Subcutaneous abdominal adipose tissue (tissue), 5 donors: Measurements from ENCODE around the gene C16orf96.

Experiments
- H3K27ac ChIP-seq: one replicate; pipeline ENCODE4 v1.7.0; 2013; ENCODE audit warnings: low read depth, mild to moderate bottlenecking, inconsistent platforms, low read length, moderate library complexity
- H3K27me3 ChIP-seq, 5 donors: one replicate each; pipeline ENCODE4 v1.7.0; 2013; ENCODE audit warnings: low read length in 5 of 5, inconsistent platforms in 1 of 5; ENCODE audit not compliant: control insufficient read depth in 5 of 5, insufficient read depth in 4 of 5
- H3K36me3 ChIP-seq, 5 donors: one replicate each; pipeline ENCODE4 v1.7.0; 2013; ENCODE audit warnings: low read length in 5 of 5; ENCODE audit not compliant: control insufficient read depth in 5 of 5, insufficient read depth in 5 of 5
- H3K4me1 ChIP-seq, 5 donors: one replicate each; pipeline ENCODE4 v1.7.0; 2013; ENCODE audit warnings: low read length in 5 of 5, mild to moderate bottlenecking in 3 of 5, moderate library complexity in 1 of 5; ENCODE audit not compliant: control insufficient read depth in 5 of 5, insufficient read depth in 5 of 5
- H3K4me3 ChIP-seq, 5 donors: one replicate each; pipeline ENCODE4 v1.7.0; 2013; ENCODE audit warnings: low read length in 5 of 5, low read depth in 1 of 5
- H3K9ac ChIP-seq, 5 donors: one replicate each; pipeline ENCODE4 v1.7.0; 2013; ENCODE audit warnings: low read length in 5 of 5, mild to moderate bottlenecking in 4 of 5, moderate library complexity in 3 of 5
- H3K9me3 ChIP-seq, 5 donors: one replicate each; pipeline ENCODE4 v1.7.0; 2013; ENCODE audit warnings: low read length in 5 of 5; ENCODE audit not compliant: control insufficient read depth in 5 of 5
- donor health status: healthy.
- donor health status: healthy.
- donor health status: healthy.
- donor health status: healthy.
- donor health status: healthy.

The C16orf96 gene

DNA sequence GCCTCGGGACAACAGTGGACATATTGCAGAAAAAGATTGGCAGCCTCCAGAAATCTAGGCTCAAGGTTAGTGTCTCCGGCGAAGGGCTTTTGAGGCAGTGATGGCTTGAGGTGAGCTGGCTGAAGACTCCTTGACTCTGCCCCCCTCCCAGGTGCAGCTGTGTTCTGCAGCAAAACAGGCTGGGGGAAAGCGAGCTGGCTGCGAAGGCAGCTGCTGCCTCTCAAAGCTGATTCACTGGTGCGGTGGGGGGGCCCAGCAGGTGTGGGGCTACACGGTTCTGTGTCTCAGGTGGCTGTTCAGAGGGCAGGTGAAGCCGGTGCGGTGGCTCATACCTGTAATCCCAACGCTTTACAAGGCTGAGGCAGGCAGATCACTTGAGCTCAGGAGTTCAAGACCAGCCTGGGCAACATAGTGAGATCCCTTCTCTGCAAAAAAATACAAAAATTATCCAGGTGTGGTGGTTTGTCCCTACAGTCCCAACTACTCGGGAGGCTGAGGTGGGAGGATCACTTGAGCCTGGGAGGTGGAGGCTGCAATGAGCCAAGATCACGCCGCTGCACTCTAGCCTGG lies 22.9 kb downstream of the C16orf96 start:
- Histone ChIP-seq H3K36me3 (no peaks in the 10 kb centered on the region), H3K4me3 (no peak overlapping the region), H3K27me3 (peaks cover 0 to 4% (median 0%) of the 10 kb centered on the region in 5 donors), H3K27ac (no peak overlapping the region), H3K4me1 (no peaks in the 10 kb centered on the region), H3K9ac (no peak overlapping the region), H3K9me3 (no peaks in the 10 kb centered on the region)

DNA sequence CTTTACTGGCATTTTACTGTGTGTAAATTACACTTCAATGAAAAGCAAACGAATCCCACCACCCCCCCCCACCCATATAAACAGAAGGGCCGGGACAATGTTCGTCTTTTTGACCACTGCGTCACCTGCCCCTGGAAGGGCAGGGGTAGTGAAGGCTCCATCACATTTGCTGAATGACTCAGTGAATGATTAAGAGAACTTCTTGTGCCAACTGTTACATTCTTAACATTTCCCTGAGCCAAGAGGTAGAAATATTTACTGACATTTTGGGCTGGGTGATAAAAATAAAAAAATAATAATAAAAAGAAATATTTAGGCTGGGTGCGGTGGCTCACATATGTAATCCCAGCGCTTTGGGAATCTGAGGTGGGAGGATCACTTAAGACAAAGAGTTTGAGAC lies 24.1 kb downstream of the C16orf96 start:
- Histone ChIP-seq H3K27ac (no peak overlapping the region), H3K36me3 (no peaks in the 10 kb centered on the region), H3K4me3 (no peak overlapping the region), H3K27me3 (peaks cover 0 to 3% (median 0%) of the 10 kb centered on the region in 5 donors), H3K9me3 (no peaks in the 10 kb centered on the region), H3K4me1 (no peaks in the 10 kb centered on the region), H3K9ac (no peak overlapping the region)

DNA sequence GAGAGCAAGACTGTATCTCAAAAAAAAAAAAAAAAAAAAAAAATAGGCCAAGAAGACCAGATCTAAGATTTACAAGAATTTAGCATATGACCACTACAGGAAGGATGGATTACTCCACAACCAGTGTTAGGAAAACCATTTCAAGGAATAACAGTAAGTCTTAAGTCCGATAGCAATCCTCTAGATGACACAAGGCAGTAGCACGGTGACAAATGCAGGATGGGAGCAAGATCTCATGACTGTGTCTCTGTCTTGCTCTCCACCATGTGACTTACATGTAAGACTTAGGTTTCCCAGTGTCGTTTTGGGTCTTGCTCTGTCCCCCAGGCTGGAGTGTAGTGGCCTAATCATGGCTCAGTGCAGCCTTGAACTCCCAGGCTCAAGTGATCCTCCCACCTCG lies 27.8 kb downstream of the C16orf96 start:
- no peak overlapping the region for H3K4me3 ChIP-seq
- H3K9me3 ChIP-seq: peaks cover 0 to 8% (median 7%) of the 10 kb centered on the region in 5 donors
- H3K27me3 ChIP-seq: peaks cover 0 to 10% (median 3%) of the 10 kb centered on the region in 5 donors
- H3K9ac ChIP-seq: no peak overlapping the region
- H3K4me1 ChIP-seq: no peaks in the 10 kb centered on the region
- no peak overlapping the region for H3K27ac ChIP-seq
- H3K36me3 ChIP-seq: no peaks in the 10 kb centered on the region

DNA sequence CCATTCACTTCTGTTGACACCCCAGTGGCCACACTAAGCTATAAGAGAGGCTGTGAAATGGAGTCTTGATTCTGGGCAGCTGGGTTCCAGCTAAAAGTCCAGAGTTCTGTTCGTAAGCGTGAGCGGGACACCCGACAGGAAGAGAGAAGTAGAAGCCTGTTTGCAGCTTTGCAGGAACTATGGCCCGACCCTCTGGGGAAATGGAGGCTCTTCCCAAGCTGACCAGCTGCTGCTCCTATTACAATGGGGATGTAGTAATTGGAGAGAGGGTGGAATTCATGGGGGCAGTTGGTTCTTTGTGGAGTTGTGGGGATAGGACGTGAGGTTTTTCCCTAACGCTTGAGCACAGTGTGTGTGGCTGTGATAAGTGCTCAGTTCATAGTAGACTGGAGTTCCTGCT lies 30.2 kb downstream of the C16orf96 start:
- Histone ChIP-seq H3K9me3 (peaks cover 0 to 8% (median 7%) of the 10 kb centered on the region in 5 donors), H3K4me1 (no peaks in the 10 kb centered on the region), H3K4me3 (no peak overlapping the region), H3K27me3 (peaks cover 0 to 10% (median 3%) of the 10 kb centered on the region in 5 donors), H3K27ac (no peak overlapping the region), H3K36me3 (no peaks in the 10 kb centered on the region), H3K9ac (no peak overlapping the region)

DNA sequence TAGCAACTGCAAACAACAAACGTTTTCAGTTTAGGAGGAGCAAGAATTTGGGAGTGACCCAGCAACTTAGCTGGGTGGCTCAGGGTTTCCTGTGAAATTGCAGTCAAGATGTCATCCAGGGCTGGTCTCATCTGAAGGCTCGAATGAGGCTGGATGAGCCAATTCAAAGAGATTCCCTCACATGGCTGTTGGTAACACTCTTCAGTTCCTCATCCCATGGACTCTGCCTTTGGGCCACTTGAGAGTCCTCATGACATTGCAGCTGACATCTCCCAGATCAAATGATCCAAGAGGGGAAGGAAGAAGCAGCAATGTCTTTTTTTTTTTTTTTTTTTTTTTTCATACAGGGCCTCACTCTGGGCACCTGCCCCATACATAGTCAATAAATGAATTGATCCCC lies 32.2 kb downstream of the C16orf96 start:
- H3K27me3 ChIP-seq: peaks cover 0 to 10% (median 3%) of the 10 kb centered on the region in 5 donors
- H3K4me1 ChIP-seq: no peaks in the 10 kb centered on the region
- H3K4me3 ChIP-seq: no peak overlapping the region
- H3K9ac ChIP-seq: no peak overlapping the region
- no peaks in the 10 kb centered on the region for H3K36me3 ChIP-seq
- H3K27ac ChIP-seq: no peak overlapping the region
- peaks cover 0 to 8% (median 7%) of the 10 kb centered on the region in 5 donors for H3K9me3 ChIP-seq

DNA sequence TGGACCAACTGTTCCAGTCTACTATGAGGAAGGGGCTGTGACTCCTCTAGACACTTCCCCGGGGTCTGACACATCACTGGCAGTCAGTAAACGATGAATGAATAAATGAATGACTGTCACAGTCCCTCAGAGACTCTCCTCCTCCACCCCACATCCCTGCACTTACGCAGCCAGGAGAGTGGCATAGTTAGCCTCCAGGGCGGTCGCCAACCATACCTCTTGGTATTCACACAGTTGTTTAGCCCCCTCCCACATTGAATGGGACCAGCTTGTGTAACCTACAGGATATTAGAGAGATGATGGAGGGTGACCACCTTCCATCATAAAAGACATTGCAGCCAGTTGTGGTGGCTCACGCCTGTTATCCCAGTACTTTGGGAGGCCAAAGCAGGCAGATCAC lies 32.8 kb downstream of the C16orf96 start:
- H3K36me3 ChIP-seq: no peaks in the 10 kb centered on the region
- H3K27ac ChIP-seq: no peak overlapping the region
- peaks cover 0 to 10% (median 3%) of the 10 kb centered on the region in 5 donors for H3K27me3 ChIP-seq
- H3K4me1 ChIP-seq: no peaks in the 10 kb centered on the region
- no peak overlapping the region for H3K4me3 ChIP-seq
- no peak overlapping the region for H3K9ac ChIP-seq
- peaks cover 0 to 8% (median 7%) of the 10 kb centered on the region in 5 donors for H3K9me3 ChIP-seq

DNA sequence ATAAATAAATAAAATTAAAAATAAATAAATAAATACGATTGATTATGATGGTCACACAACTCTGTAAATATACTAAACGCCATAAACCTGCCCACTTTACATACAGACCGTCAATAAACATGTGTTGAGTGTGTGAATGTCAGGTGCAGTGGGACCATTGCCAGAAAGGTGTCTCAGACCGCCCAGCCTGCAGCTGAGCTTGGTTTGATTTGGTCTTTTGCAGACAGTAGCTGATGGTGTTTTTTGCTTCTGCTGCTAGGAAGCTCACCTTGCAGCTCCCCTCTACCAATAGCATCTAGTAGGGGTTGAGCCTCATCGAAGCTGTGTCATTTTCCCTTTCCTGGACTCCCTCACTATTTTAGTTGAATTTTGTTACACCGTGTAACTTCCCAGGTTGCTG lies 35.1 kb downstream of the C16orf96 start:
- Histone ChIP-seq H3K27ac (no peak overlapping the region), H3K4me3 (no peak overlapping the region), H3K4me1 (no peaks in the 10 kb centered on the region), H3K9ac (no peak overlapping the region), H3K9me3 (peaks cover 0 to 8% (median 7%) of the 10 kb centered on the region in 5 donors), H3K36me3 (no peaks in the 10 kb centered on the region), H3K27me3 (peaks cover 0 to 14% (median 7%) of the 10 kb centered on the region in 5 donors)

DNA sequence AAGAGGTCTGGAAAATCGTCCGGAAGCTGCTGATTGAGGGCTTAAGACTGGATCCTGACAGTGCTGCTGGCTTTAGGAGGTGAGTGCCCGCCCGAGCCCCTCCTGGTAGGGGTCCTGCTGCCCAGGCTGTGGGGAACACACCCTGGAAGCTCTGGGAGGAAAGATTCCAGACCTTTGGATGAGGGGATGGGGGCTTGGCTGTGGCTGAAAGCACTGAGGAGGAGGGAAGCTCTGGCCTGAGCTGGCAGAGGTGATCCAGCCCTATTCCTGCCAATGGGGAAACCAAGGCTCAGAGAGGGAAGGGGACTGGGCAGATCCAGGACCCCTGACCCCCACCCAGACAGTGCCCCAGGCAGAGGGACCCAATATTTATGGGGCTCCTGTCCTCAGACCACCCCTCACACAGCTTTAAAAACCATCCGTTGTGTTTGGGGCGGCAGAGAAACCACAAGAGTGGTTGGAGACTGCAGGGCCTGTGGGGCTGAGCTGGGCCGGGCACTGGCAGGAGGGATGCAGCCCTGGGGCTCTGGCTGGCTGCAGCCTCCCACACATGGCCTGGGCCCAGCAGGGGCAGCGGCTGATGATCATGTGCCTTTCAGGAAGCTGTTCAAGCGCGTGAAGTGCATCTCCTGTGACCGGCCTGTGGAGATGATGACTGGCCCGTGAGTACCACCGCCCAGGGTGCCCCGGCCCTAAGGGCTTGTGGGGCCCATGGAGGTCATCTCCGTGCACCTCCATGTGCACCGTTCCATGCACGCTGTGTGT lies 35.7 kb downstream of the C16orf96 start:
- Histone ChIP-seq H3K36me3 (no peaks in the 10 kb centered on the region), H3K27me3 (peaks cover 0 to 9% (median 4%) of the 10 kb centered on the region in 5 donors), H3K4me3 (no peak overlapping the region), H3K9ac (no peak overlapping the region), H3K27ac (no peak overlapping the region), H3K9me3 (peaks cover 0 to 8% (median 7%) of the 10 kb centered on the region in 5 donors), H3K4me1 (no peaks in the 10 kb centered on the region)

DNA sequence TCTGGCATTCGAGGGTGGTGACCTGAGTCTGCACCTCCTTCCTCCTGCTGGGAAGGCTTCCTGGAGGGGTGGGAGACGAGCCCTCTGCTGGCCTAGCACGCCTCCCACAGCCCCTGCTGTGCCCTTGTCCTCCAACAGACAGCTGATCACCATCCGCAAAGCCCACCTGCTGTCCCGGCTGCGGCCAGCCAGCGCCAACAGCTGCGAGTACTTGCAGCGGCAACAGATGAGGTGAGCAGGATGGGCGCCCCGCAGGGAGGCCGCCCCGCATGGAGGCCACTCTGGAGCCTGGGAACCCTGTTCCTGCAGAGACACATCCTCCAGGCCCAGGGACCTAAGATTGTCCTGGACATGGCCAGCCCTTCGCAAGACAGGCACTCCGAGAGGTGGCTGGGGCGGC lies 36.9 kb downstream of the C16orf96 start:
- no peaks in the 10 kb centered on the region for H3K4me1 ChIP-seq
- H3K4me3 ChIP-seq: no peak overlapping the region
- no peak overlapping the region for H3K9ac ChIP-seq
- peaks cover 0 to 10% (median 4%) of the 10 kb centered on the region in 5 donors for H3K27me3 ChIP-seq
- H3K27ac ChIP-seq: no peak overlapping the region
- no peaks in the 10 kb centered on the region for H3K36me3 ChIP-seq
- H3K9me3 ChIP-seq: peaks cover 0 to 5% (median 4%) of the 10 kb centered on the region in 5 donors
